Nephron progenitor cell (in vitro differentiated cells): ENCODE results near the gene DDX24.

Experiments used
- DNase-seq: peaks from one replicate; pipeline ENCODE4 v3.0.0; 2021
- H3K27ac Mint-ChIP-seq: 2 replicates; pipeline ENCODE4 v1.8.0; 2021; ENCODE audit warnings: mild to moderate bottlenecking, moderate library complexity, mixed read lengths
- H3K27me3 Mint-ChIP-seq: 2 replicates; pipeline ENCODE4 v1.8.0; 2021; ENCODE audit warnings: mild to moderate bottlenecking, low read depth, mixed read lengths; ENCODE audit not compliant: poor library complexity
- H3K36me3 Mint-ChIP-seq: 2 replicates; pipeline ENCODE4 v1.8.0; 2021; ENCODE audit warnings: low read depth, mixed read lengths
- H3K4me1 Mint-ChIP-seq: 2 replicates; pipeline ENCODE4 v1.8.0; 2021; ENCODE audit warnings: mixed read lengths
- H3K4me3 Mint-ChIP-seq: 2 replicates; pipeline ENCODE4 v1.8.0; 2021; ENCODE audit warnings: mild to moderate bottlenecking, moderate library complexity, mixed read lengths
- H3K9me3 Mint-ChIP-seq: 2 replicates; pipeline ENCODE4 v1.8.0; 2021; ENCODE audit warnings: mild to moderate bottlenecking, moderate library complexity, mixed read lengths
- TF ChIP-seq, protein P1 (sequence below): fragments of 200-600 bp; sonication (generic); IDR thresholded peaks from 2 replicates; pipeline ENCODE4 v1.5.0; 2021; ENCODE audit warnings: antibody characterized with exemption

Gene DDX24

GRCh38 chr14:94051779-94052178 lies 29.2 kb downstream of the DDX24 start:
- Mint-ChIP-seq H3K4me3 (no peak overlapping the region), H3K27ac (no peak overlapping the region), H3K4me1 (no peaks in the 10 kb centered on the region), H3K36me3 (peaks cover 68% of the 10 kb centered on the region), H3K9me3 (no peaks in the 10 kb centered on the region), H3K27me3 (peaks cover 6% of the 10 kb centered on the region)
- no peak for DNase-seq
- TF ChIP-seq, protein P1, sequence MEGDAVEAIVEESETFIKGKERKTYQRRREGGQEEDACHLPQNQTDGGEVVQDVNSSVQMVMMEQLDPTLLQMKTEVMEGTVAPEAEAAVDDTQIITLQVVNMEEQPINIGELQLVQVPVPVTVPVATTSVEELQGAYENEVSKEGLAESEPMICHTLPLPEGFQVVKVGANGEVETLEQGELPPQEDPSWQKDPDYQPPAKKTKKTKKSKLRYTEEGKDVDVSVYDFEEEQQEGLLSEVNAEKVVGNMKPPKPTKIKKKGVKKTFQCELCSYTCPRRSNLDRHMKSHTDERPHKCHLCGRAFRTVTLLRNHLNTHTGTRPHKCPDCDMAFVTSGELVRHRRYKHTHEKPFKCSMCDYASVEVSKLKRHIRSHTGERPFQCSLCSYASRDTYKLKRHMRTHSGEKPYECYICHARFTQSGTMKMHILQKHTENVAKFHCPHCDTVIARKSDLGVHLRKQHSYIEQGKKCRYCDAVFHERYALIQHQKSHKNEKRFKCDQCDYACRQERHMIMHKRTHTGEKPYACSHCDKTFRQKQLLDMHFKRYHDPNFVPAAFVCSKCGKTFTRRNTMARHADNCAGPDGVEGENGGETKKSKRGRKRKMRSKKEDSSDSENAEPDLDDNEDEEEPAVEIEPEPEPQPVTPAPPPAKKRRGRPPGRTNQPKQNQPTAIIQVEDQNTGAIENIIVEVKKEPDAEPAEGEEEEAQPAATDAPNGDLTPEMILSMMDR, result no peak

- Mint-ChIP-seq H3K4me1 (no peaks in the 10 kb centered on the region), H3K27me3 (peaks cover 6% of the 10 kb centered on the region), H3K36me3 (peaks cover 61% of the 10 kb centered on the region), H3K9me3 (no peaks in the 10 kb centered on the region), H3K27ac (no peak overlapping the region), H3K4me3 (no peak overlapping the region)
- DNase-seq, result no peak
- TF ChIP-seq, protein P1, result peak; percentile 18
These were observed 29.9 kb downstream of the DDX24 start for GRCh38 chr14:94051115-94051514.

- Mint-ChIP-seq H3K4me3 (no peak overlapping the region), H3K9me3 (no peaks in the 10 kb centered on the region), H3K4me1 (no peaks in the 10 kb centered on the region), H3K36me3 (peaks cover 61% of the 10 kb centered on the region), H3K27ac (no peak overlapping the region), H3K27me3 (peaks cover 6% of the 10 kb centered on the region)
- TF ChIP-seq, protein P1, result no peak
- DNase-seq, result no peak
These were observed 30.6 kb downstream of the DDX24 start for GRCh38 chr14:94050231-94050880.

GRCh38 chr14:94049625-94050023 lies 31.4 kb downstream of the DDX24 start:
- TF ChIP-seq, protein P1, result no peak
- H3K27ac Mint-ChIP-seq, result no peak overlapping the region
- no peak for DNase-seq
- peaks cover 6% of the 10 kb centered on the region for H3K27me3 Mint-ChIP-seq
- H3K4me1 Mint-ChIP-seq, result no peaks in the 10 kb centered on the region
- H3K9me3 Mint-ChIP-seq, result no peaks in the 10 kb centered on the region
- peaks cover 60% of the 10 kb centered on the region for H3K36me3 Mint-ChIP-seq
- no peak overlapping the region for H3K4me3 Mint-ChIP-seq

DNA sequence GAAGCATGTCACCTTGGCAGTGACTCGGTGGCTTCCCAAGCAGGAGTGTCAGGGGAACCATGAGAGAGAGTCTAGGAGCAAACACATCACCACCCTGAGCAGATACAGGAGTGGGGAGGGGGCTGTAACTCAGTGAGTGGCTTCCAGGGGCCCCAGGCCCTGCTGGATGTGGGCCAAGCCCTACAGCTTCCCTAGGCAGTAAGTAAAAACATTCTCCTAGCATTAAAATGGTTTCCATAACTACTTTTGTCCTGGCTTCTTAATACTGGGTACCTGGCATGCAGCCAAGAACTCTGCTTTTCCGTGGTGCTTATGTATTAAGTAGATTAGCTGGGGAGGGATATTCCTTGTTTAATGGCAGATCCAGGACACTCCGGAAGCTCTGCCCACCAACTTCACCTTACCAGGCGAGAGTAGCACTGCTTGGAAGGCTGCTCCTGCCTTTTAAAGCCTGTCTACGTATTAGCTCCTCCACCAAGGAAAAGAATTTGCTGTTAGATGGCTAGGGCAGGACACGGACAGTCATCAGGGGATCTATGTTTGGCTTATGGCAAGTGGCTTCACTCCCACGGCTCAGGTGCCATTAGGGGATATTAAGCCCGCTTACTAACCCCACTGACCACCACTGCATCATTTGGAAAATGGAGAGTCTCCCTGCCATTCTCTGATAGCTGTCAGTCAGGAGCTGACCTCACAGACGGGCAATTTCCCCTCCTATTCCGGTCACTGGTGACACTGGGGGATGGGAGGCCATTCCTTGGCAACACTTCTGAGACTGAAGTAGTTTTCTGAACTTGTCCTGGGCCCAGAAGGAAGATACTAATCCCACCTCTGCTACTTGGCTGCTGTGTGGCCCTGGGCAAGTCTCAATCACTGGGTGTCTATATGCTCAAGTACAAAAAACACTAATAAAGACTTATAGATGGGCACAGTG lies 32.0 kb downstream of the DDX24 start:
- Mint-ChIP-seq H3K4me1 (no peaks in the 10 kb centered on the region), H3K9me3 (no peaks in the 10 kb centered on the region), H3K4me3 (no peak overlapping the region), H3K36me3 (peaks cover 53% of the 10 kb centered on the region), H3K27me3 (peaks cover 3% of the 10 kb centered on the region), H3K27ac (no peak overlapping the region)
- TF ChIP-seq, protein P1, result no peak
- no peak for DNase-seq
